IMR-90 (cell line): ENCODE results near the gene CTAGE15. TPM values are rescaled to one million over a fixed set of nuclear protein-coding genes. Genes with fewer than 3 reads are reported as not detected.
"Not testable (repeated sequence)": the region's sequence is repeated elsewhere in the genome, so short reads cannot be mapped to it uniquely, and the experiment has no call there.

Experiments
- ATAC-seq: fragments of 200-7000 bp; cut with Tn5 transposase; 2 replicates; pipeline ENCODE4 v1.9.1; 2020; ENCODE audit warnings: low read depth, mild to moderate bottlenecking, moderate library complexity
- BruUV-seq: library from RNA; stranded (reverse); fragments of 400-500 nt; replicated peaks from 2 replicates; lab custom pipeline; 2021; lab: Mats Ljungman, UMichigan
- CTCF ChIA-PET: fragments of 300-600 bp; formaldehyde crosslinking; extraction: SDS; loops from one replicate; lab custom pipeline; 2021; ENCODE audit warnings: antibody characterized with exemption; lab: Yijun Ruan, JAX
- POLR2A ChIA-PET: fragments of 300-600 bp; sonication (Branson Sonifier 250); formaldehyde crosslinking; loops from one replicate; lab custom pipeline; 2022; ENCODE audit warnings: antibody characterized with exemption; ENCODE audit not compliant: unreplicated experiment; lab: Charles Lee
- DNase-seq: peaks from one replicate; pipeline ENCODE4 v3.0.0; 2013
- H2AFZ ChIP-seq: replicated peaks from 2 replicates; pipeline ENCODE3; 2013; ENCODE audit warnings: low read length, mild to moderate bottlenecking; ENCODE audit not compliant: poor library complexity
- H2AK5ac ChIP-seq: 2 replicates; pipeline ENCODE4 v1.6.1; 2013; ENCODE audit warnings: low read depth, low read length, inconsistent platforms
- H2AK9ac ChIP-seq: replicated peaks from 2 replicates; pipeline ENCODE3; 2013; ENCODE audit warnings: mild to moderate bottlenecking, low read depth, low read length, moderate library complexity; ENCODE audit not compliant: poor library complexity
- H2BK120ac ChIP-seq: 2 replicates; pipeline ENCODE4 v1.6.1; 2013; ENCODE audit warnings: low read depth, low read length, inconsistent platforms
- H2BK15ac ChIP-seq: 3 replicates; pipeline ENCODE4 v1.6.1; 2013; ENCODE audit warnings: low read depth, low read length, inconsistent platforms
- H2BK20ac ChIP-seq: 2 replicates; pipeline ENCODE4 v1.6.1; 2013; ENCODE audit warnings: low read depth, mild to moderate bottlenecking, inconsistent platforms, low read length, moderate library complexity
- H2BK5ac ChIP-seq: 2 replicates; pipeline ENCODE4 v1.6.1; 2013; ENCODE audit warnings: mild to moderate bottlenecking, low read depth, low read length, inconsistent platforms; ENCODE audit not compliant: poor library complexity, severe bottlenecking
- H3K14ac ChIP-seq: replicated peaks from 2 replicates; pipeline ENCODE4 v1.6.1; 2013; ENCODE audit warnings: low read depth, low read length, inconsistent platforms
- H3K18ac ChIP-seq: 2 replicates; pipeline ENCODE4 v1.6.1; 2013; ENCODE audit warnings: low read depth, low read length, control low read depth
- H3K23ac ChIP-seq: 2 replicates; pipeline ENCODE4 v1.6.1; 2013; ENCODE audit warnings: low read depth, low read length, inconsistent platforms
- H3K27ac ChIP-seq: 2 replicates; pipeline ENCODE4 v1.5.1; 2013; ENCODE audit warnings: mild to moderate bottlenecking, control low read depth, low read length; ENCODE audit not compliant: insufficient read depth
- H3K27me3 ChIP-seq: 2 replicates; pipeline ENCODE4 v1.6.1; 2013; ENCODE audit warnings: low read length; ENCODE audit not compliant: control insufficient read depth, insufficient read depth
- H3K36me3 ChIP-seq: 2 replicates; pipeline ENCODE4 v1.6.1; 2013; ENCODE audit warnings: low read length, mixed read lengths; ENCODE audit not compliant: control insufficient read depth, insufficient read depth
- H3K4ac ChIP-seq: 2 replicates; pipeline ENCODE4 v1.6.1; 2013; ENCODE audit warnings: low read depth, low read length, inconsistent platforms
- H3K4me1 ChIP-seq: 2 replicates; pipeline ENCODE4 v1.6.1; 2013; ENCODE audit warnings: low read length, mixed read lengths; ENCODE audit not compliant: control insufficient read depth, insufficient read depth
- H3K4me2 ChIP-seq: 2 replicates; pipeline ENCODE4 v1.6.1; 2013; ENCODE audit warnings: low read depth, mild to moderate bottlenecking, control low read depth, low read length, moderate library complexity
- H3K4me3 ChIP-seq: 2 replicates; pipeline ENCODE4 v1.5.1; 2013; ENCODE audit warnings: low read depth, mild to moderate bottlenecking, control low read depth, low read length, moderate library complexity; ENCODE audit not compliant: insufficient read depth
- H3K56ac ChIP-seq: 2 replicates; pipeline ENCODE4 v1.6.1; 2013; ENCODE audit warnings: low read length, inconsistent platforms; ENCODE audit not compliant: insufficient read depth; ENCODE audit errors: extremely low read depth
- H3K79me1 ChIP-seq, 2 experiments: 2 replicates each; pipeline ENCODE4 v1.6.1; 2013; ENCODE audit warnings: low read length in 2 of 2, inconsistent platforms in 1 of 2, low read depth in 1 of 2
- H3K9ac ChIP-seq: 2 replicates; pipeline ENCODE4 v1.6.1; 2013; ENCODE audit warnings: low read depth, low read length, control low read depth
- H3K9me1 ChIP-seq: 2 replicates; pipeline ENCODE4 v1.6.1; 2013; ENCODE audit warnings: low read length, inconsistent platforms; ENCODE audit not compliant: insufficient read depth
- H3K9me3 ChIP-seq: 2 replicates; pipeline ENCODE4 v1.6.1; 2013; ENCODE audit warnings: low read length; ENCODE audit not compliant: control insufficient read depth, insufficient read depth
- H4K20me1 ChIP-seq: 2 replicates; pipeline ENCODE4 v1.6.1; 2013; ENCODE audit warnings: low read length, inconsistent platforms; ENCODE audit not compliant: insufficient read depth
- H4K5ac ChIP-seq: 2 replicates; pipeline ENCODE4 v1.6.1; 2013; ENCODE audit warnings: mild to moderate bottlenecking, low read depth, low read length, control low read depth
- H4K8ac ChIP-seq, 2 experiments: 2 replicates each; pipeline ENCODE4 v1.6.1; 2013; ENCODE audit warnings: low read depth in 2 of 2, low read length in 2 of 2, control low read depth in 1 of 2, inconsistent platforms in 1 of 2
- H4K91ac ChIP-seq: 2 replicates; pipeline ENCODE4 v1.6.1; 2013; ENCODE audit warnings: low read depth, low read length, inconsistent platforms; ENCODE audit not compliant: insufficient read depth
- WGBS, 2 experiments: methylation state at CpG; one replicate each; pipeline versions ENCODE4 v1.1.5 to v1.1.7; 2013; ENCODE audit warnings: missing lambda C conversion rate in 2 of 2; ENCODE audit not compliant: insufficient read length in 1 of 2; ENCODE audit errors: extremely low coverage in 2 of 2; 5-methylcytosine and 5-hydroxymethylcytosine counted together
- dilution Hi-C: fragments of 300-500 bp; cut with HindIII; formaldehyde crosslinking; loops from one replicate; pipeline ENCODE4 v1.14.3; 2018; ENCODE audit warnings: low sequenced_read_pairs; ENCODE audit not compliant: unreplicated experiment
- in situ Hi-C: fragments of 300-500 bp; cut with MboI; formaldehyde crosslinking; loops from 3 replicates; pipeline ENCODE4 v1.14.3; 2019; ENCODE audit warnings: low sequenced_read_pairs, inconsistent platforms, mixed read lengths
- intact Hi-C: fragments of 100-400 bp; cut with micrococcal nuclease; formaldehyde crosslinking; loops from 2 replicates; pipeline ENCODE4 v1.10.0; 2022
- polyA plus RNA-seq, 3 experiments: library from polyadenylated mRNA; depleted of rRNA; stranded (reverse); fragments of >200 nt; gene quantifications; 2 replicates each; pipeline ENCODE4 v1.2.3, GENCODE V29; 2012; ENCODE audit warnings: low replicate concordance in 1 of 3
- total RNA-seq: library from RNA; depleted of rRNA; stranded (reverse); fragments of >200 nt; gene quantifications from 2 replicates; pipeline ENCODE4 v1.2.3, GENCODE V29; 2012

The CTAGE15 gene
- total and polyA plus RNA-seq, 2 of the 4 experiments (the other 2 are of a cell fraction): not detected

DNA sequence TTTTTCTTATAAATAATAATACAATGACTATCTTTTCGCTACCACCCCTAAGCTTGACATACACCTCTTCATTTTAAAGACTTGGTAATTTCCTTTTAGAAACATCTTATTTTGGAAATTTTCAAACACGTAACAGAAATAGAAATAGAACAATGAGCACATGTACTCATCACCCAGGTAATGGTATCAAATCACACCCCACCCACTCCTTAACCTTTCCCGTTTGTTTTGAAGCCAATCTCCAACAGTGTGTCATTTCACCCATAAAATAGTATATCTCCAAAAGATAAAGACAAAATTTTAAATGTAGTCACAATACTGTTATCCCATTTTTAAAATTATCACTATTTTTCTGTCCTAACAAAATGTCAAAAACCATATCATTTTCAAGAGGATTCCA is 16.6 kb downstream of the CTAGE15 start:
- H3K4ac ChIP-seq, H2BK15ac ChIP-seq, H2BK20ac ChIP-seq, H3K9me3 ChIP-seq, dilution Hi-C loops, H4K8ac ChIP-seq, H2AK5ac ChIP-seq, H3K4me2 ChIP-seq, H4K91ac ChIP-seq, H3K9me1 ChIP-seq, POLR2A ChIA-PET, H3K36me3 ChIP-seq, H4K20me1 ChIP-seq, H3K56ac ChIP-seq, intact Hi-C loops, H3K23ac ChIP-seq, H3K27ac ChIP-seq, H3K79me1 ChIP-seq, H4K5ac ChIP-seq, H3K4me1 ChIP-seq, H3K14ac ChIP-seq, BruUV-seq, ATAC-seq, DNase-seq, H2BK120ac ChIP-seq, H3K4me3 ChIP-seq, in situ Hi-C loops, H3K18ac ChIP-seq, H2BK5ac ChIP-seq, H3K27me3 ChIP-seq, H3K9ac ChIP-seq, CTCF ChIA-PET, H2AFZ ChIP-seq, H2AK9ac ChIP-seq: not testable (repeated sequence)
- no CpG with 5 or more reads among the region's 3 CpGs for WGBS, 2 experiments

DNA sequence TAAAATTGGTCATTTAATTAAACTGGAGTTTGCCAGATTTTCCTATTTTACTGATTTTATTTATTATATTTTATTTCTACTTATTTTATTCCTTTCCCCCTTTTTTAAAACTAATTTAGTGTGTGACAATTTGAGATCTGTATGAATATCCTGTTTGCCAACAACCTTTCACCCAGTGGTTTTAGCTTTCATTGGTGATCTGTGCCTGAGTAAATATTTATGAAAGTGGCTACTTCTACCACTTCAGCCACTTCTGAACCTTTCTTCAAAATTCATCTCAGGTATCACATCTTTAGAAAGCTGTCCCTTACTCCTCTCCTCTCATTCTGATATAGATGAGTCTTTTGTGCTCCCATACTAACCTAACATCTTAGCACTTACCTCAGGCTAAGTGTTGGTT is 18.3 kb downstream of the CTAGE15 start:
- H2BK15ac ChIP-seq, H3K9me1 ChIP-seq, H4K8ac ChIP-seq, BruUV-seq, H2BK20ac ChIP-seq, H3K4me2 ChIP-seq, intact Hi-C loops, H3K36me3 ChIP-seq, ATAC-seq, H3K4ac ChIP-seq, H3K79me1 ChIP-seq, dilution Hi-C loops, DNase-seq, H3K27ac ChIP-seq, H4K5ac ChIP-seq, POLR2A ChIA-PET, H3K4me1 ChIP-seq, H4K20me1 ChIP-seq, H2AK9ac ChIP-seq, H3K23ac ChIP-seq, in situ Hi-C loops, H3K14ac ChIP-seq, H2BK120ac ChIP-seq, H3K4me3 ChIP-seq, H3K27me3 ChIP-seq, H2AFZ ChIP-seq, H3K56ac ChIP-seq, H4K91ac ChIP-seq, H3K9me3 ChIP-seq, H2BK5ac ChIP-seq, H3K9ac ChIP-seq, H2AK5ac ChIP-seq, H3K18ac ChIP-seq, CTCF ChIA-PET: not testable (repeated sequence)
